Astrocyte of the hippocampus (primary cell): Measurements from ENCODE around the gene ACSS1.

Source experiments
- DNase-seq: peaks from one replicate; pipeline ENCODE4 v3.0.0; 2011; ENCODE audit warnings: low read depth, low spot score

Gene ACSS1

DNA sequence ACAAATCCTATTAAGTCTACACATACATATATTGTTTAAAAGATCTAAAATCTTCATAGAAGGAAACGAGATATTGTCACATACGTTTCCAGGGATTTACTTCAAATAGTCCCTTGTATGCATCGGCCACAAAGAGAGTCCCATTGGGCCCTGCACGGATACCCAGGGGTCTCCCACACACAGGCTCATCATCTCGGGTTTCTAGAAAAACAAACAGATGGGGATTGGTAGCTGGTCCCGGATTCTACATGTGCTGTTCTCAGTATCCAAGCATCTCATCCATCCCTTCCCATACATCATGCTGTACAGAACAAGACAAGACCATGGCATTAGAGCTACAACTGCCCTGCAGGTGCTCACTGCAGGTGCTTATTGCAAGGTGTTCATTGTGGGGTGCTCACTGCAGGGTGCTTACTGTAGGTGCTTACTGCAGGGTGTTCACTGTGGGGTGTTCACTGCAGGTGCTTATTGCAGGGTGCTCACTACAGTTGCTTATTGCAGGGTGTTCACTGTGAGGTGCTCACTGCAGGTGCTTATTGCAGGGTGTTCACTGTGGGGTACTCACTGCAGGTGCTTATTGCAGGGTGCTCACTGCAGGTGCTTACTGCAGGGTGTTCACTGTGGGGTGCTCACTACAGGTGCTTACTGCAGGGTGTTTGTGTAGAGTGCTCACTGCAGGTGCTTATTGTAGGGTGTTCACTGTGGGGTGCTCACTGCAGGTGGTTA lies 86.4 kb downstream of the ACSS1 start:
- no peak for DNase-seq

DNA sequence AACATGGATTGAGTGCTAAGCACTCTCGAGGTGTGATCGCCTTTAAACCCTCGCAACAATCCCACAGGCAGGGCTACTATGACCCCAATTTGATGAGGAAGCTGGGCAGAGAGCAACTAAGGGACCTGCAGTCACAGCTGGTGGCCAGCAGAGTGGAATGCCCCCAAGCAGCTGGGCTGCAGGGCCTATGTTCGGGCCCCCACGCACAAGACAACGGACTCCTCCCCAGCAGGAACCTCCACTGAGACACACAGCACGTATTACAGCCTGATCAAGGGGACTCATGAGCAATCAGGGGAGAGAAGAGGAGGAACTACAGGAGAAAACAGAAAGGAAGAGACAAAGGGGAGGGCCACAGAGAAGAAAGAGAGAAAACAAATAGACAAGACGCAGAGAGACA lies 87.2 kb downstream of the ACSS1 start:
- no peak for DNase-seq

DNA sequence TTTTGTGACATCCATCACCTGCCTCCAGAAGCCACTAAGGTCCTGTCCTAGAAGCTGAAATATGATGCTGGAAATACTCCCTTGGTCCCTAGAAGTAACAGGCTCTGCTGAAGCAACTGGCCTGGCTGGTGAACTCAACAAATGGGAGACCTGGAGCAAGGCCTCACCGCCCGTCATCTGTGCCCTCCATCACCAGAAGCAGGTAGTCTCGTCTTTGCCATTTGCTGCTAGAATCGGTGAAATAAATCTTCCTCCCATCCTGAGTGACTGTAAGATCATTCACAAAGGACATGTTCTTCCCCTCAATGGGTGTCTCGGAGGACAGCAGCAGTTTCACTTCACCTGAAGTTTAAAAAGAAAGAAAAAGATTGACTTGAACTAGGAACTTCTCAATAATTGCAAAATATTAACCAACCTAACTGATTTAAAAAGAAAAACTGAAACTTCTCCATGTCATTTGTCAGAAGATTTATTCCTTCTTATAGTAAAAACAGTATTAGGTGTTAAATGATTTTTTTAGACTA lies 87.8 kb downstream of the ACSS1 start:
- DNase-seq = no peak

DNA sequence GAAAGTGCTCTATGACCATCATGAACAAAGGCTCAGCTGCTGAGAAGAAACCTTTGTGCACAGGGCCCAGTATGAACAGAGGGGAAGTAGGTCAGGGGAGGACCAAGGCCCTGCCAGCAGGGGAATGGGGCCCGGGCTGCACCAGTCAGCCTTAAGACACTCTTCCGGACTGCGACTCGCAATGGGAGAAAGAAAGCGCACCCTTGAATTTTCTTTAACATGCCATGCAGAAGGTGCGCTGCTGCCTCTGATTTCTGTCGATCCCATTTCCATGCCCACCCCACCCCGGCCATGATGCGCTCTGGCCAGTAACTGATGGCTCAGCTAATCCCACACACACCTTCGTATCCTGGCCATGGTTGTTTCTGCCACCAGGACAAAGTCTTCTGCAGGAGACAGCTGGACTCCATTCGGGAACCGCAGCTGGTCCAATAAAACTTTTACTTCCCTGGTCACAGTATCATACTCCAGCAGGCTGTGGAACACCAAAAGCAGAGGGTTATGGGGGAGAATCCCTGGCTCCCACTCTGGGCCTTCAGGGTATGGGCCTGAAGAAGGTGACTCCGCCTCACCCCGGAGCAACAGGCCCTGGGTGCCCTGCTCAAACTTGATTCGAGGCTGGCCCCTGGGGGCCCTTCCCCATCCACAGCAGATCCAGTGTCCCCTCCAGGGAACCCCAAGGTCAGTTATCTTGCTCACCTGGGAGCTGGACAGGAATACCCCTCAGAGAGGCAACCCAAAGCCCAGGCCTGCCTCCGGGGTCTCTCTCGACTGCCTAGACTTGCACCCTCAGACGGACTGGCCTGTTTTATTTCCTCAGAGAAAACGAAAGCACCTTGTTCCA lies 88.5 kb downstream of the ACSS1 start:
- no peak for DNase-seq

DNA sequence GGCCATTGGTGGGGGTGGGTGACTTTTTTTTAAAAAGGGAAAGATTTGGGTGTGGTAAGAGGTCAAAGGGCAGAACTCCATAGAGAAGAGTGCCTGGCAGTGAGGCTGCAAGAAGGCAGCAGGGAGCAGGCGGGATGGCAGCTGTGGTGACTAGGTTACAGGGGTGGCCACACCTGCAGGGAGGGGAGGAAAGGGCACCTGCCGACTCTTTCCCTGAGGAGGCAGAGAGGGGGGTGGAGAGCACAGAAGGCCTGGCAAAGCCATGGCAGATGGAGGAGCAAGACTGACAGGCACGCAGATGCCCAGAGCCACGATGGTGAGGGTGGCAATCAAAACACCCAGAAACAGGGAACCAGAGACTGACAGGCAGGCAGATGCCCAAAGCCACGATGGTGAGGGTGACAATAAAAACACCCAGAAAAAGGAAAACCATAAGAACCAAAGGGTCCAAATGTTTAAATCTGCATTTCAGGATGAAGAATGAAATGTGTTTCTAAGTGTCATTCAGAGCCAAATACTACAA lies 89.6 kb downstream of the ACSS1 start:
- no peak for DNase-seq

DNA sequence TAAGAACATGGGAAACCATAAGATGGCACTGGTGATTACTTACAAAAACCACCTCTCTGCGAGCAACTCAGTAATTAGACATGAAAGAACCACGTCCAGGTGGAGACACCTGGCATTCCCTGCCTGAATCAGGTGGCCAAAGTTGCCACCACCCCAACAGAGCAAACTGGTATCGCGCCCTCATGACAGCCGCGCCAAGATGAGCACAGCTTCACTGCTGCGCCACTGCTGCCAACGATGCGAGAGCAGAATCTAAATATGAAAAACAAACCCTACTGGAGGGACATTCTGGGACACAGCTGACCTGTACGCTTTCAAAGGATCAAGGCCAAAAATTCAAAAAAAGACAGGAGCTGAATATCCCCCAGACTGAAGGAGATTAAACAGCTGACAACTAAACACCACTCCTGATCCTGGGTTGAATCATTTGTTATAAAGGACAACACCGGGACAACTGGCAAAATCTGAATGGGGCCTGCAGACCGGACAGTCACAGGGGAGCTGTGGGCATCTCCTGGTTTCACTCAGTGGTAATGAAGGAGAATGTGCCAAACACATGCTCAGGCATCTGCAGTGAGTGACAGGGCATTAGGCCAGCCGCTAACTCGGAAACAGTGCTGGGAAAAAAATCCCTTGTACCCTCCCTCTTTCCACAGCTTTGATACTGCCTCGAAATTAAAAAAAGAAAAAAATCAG lies 91.5 kb downstream of the ACSS1 start:
- DNase-seq = no peak

DNA sequence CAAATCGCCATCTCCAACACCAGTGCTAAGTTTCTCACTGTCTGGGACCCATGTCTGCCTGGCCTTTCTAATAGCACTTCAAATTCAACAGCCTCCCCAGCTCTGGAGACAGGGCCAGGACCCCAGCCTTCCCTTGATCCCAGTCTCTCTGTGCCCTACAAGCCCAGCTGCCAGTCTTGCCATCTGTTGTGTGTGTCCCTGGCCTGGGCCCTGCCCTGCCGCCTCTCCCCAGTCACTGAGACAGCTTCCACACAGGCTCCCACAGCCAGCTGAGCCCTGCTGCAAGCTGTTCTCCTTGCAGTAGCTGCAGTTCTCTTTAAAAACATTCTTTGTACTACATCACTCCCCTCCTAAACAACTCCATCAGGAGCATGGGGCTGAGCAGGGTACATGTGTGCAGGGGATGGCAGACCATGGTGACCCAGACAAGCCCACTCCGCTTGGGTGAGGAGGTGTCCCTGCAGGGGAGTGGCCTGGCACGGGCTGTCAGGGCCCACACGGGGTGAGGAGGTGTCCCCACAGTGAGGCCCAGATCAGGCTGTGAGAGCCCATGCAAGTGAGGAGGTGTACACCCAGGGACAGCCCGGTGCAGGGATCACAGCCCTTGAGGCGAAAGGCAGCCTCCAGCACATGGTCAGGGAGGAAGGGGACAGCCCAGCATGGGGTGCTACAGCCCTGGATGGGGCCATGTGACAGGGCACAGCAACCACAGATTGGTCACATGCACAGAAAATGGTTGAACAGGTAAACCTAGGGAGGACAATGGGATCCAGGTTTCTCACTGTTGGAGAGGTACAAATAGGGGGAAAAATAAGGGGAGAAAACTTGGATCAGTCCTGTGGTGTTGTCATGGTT lies 92.6 kb downstream of the ACSS1 start:
- no peak for DNase-seq

DNA sequence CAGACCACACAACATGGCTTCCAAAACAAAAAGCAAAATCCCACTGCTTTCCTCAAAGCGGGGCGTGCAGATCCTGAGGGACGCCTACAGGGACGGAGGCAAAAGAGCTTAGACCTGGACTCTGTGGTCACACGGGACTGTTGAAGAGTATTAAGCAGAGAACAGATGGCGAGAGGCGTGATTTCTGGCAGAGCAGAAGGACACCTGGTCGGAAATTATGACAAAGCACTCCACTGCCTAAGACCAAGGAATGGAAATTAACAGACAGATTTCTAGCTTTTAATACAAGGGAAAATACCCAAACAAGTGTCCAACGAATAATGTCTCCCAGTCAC lies 93.5 kb downstream of the ACSS1 start:
- DNase-seq = no peak

DNA sequence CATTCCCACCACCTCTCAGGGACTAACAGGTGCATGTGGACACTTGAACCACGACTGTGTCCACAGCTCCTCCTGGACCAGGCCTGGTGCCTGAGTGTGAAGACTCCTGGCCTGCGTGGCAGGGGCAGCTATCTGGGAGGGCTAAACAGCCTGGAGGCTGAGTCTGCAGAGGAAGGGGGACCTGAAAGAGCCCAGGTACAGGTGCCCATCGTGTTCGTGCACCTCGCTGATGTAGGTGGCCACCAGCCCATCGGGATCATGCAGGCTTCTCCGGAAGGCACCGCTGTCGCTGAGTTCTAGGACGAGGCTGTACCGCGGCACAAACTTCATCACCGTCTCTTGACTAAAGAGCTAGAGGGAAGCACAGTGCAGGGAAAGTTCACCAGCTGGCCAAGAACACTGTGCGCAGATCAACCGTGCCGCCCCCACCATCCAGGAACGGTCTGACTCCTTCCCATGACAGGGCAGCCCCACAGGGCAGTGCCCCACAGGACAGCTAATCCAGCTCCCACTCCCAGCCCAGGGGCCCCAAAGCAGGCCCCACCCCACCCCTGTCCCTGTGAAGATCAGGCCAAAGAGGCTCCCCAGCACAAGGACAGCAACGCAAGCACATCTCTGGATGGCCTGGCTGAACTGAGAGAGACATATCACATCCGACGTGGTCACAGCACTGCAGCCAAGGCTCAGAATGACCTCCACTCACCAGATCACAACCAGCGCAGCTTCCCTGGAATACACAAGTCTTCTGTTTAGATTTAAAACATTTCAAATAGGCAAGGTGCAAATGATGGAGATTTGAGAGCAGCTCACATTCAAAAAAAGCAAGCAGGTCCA lies 94.0 kb downstream of the ACSS1 start:
- no peak for DNase-seq

DNA sequence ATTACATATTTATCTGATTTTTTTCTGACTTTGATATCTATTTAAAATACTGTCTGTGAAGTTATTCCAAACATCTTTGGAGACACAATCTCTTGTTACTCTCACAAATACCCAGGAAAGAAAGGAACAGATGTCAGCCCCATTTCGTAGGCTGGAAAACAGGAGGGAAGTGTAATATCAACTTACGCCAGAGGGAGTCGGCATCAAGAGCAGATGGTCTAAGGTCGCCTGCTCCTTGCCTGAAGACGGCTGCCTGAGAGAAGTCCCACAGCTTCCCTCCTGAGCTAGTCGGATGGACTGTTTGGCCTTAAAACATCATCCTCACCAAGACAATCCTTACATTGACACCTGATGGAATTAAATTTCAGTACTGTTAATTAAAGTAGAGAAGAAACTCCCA lies 95.4 kb downstream of the ACSS1 start:
- no peak for DNase-seq

DNA sequence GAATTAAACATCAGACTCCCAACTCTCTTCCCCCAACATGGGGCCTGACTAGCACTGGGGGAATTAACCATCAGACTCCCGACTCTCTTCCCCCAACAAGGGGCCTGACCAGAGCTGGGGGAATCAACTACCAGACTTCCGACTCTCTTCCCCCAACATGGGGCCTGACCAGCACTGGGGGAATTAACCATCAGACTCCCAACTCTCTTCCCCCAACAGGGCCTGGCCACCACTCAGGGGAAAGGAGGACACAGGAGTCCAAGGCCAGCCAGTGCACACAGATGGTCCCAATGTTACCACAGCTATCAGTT lies 95.8 kb downstream of the ACSS1 start:
- no peak for DNase-seq

DNA sequence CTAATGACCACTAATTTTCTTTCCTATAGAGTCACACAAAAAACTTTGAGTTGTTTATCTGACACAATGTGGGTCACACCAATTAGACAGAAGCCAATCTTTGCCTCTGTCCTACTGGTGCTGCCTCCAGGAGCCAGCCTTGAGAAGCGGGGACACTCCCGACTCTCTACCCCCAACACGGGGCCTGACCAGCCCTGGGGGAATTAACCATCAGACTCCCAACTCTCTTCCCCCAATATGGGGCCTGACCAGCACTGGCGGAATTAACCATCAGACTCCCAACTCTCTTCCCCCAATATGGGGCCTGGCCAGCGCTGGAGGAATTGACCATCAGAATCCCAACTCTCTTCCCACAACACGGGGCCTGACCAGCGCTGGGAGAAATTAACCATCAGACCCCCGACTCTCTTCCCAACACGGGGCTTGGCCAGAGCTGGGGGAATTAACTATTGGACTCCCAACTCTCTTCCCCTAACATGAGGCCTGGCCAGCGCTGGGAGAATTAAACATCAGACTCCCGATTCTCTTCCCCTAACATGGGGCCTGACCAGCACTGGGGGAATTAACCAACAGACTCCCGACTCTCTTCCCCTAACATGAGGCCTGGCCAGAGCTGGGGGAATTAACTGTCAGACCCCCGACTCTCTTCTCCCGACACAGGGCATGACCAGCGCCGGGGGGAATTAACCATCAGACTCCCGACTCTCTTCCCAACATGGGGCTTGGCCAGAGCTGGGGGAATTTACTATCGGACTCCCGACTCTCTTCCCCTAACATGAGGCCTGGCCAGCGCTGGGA lies 96.4 kb downstream of the ACSS1 start:
- no peak for DNase-seq

DNA sequence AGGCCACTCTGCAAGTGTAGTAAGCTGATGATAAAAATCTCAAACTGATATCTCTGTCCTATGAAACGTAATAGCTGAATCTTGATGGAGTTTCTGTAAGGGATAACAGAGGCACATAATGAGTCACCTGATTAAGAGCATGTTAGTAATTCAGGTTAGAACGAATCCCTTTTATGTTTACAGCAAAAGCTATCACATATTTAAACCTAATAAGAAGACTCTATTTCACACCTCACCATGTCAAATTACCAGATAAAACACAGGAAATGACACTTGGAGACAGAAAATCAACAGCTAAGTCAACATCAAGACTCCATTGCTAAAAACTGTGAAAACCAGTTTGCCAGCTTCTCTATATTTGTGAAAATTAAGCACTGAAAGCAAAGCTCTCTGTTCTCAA lies 97.1 kb downstream of the ACSS1 start:
- DNase-seq = no peak

DNA sequence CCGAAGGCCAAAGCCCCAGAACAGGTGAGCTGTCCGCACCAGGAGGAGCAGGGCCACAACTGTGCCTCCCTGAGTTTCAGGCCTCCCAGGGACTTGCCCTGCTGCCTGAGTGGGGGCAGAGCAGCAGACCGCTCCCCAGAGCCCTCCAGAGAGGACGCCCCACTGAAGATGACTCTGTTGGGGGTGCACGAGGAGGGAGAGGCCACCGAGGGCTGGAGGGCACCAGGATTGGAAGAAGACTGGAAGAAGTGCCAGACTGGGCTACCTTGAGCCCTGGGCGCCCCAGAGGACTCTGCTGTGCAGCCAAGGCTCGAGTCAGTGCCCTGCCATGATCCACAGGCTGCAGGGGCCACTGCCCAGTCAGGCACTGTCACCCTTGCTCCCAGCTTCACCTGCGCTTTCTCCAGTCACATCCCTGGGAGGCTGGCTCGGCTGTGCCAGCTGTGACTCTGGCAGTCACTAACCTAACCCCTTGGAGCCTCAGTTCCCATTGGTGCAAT lies 97.6 kb downstream of the ACSS1 start:
- no peak for DNase-seq

DNA sequence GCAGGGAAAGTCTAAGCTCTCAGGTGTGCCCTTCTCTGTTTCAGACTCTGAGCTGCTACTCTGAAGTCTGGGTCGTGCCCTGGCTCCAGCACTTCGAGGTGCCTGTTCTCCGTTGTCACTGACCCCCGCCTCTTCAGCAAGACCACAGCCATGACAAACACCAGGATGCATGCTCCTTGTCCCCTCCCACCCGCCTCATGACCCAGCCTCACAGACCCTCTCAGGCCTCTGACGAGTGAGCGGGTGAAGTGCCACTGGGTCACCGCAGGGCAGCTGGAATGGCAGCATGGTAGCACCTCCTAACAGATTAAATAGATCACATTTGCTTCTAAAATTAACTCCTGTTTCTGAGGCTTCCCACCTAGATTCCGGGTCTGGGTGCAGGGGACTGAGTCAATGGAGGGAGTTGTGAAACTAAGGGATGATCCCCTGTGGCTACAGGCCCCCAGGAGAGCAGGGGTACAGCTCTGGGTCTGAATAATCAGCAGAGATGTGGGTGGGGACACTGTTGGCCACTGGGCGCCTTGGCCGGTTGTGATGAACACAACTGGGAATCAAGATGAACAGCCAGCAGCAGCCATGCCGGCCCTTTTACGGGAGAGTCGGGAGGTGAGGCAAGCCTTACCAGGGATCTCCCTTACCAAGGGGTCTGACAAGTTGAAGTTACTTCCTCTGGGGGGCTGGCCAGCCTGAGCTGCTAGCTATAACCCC lies 98.2 kb downstream of the ACSS1 start:
- DNase-seq = no peak

DNA sequence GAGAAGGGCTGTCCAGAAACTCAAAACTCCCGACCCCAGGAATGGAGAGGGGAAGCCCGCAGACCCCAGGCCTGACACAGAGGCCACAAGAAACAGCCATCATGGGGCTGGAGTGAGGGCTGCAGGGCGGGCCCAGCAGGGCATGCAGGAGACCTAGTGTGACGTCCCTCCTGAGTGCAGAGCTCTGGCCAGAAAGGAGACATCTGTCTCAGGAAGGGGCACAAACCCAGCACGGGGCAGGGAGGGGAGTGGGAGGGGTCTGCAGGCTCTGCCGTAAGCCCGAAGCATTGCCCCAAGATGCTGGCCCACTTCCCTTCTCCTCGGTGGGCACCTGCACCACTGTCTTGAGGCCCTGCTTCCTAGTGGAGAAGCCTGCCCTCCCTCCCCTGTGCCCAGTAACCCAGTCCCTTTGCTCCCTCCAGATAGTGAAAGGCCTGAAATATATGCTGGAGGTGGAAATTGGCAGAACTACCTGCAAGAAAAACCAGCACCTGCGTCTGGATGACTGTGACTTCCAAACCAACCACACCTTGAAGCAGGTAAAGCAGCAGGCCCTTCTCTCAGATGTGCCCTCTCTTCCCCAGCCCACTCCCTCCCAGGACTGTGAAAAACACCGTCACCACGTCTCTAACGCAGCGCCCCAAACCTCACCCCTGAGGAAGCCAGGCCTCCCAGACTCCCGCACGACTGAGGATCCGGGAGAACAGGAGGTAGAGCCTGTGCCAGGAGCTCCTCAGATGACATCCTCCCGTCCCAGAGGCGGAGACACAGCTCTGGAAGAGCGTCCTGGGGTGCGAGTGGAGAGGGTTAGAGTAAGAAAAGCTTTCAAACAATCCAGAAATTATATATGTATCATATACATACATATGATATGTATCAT lies 99.2 kb downstream of the ACSS1 start:
- no peak for DNase-seq

DNA sequence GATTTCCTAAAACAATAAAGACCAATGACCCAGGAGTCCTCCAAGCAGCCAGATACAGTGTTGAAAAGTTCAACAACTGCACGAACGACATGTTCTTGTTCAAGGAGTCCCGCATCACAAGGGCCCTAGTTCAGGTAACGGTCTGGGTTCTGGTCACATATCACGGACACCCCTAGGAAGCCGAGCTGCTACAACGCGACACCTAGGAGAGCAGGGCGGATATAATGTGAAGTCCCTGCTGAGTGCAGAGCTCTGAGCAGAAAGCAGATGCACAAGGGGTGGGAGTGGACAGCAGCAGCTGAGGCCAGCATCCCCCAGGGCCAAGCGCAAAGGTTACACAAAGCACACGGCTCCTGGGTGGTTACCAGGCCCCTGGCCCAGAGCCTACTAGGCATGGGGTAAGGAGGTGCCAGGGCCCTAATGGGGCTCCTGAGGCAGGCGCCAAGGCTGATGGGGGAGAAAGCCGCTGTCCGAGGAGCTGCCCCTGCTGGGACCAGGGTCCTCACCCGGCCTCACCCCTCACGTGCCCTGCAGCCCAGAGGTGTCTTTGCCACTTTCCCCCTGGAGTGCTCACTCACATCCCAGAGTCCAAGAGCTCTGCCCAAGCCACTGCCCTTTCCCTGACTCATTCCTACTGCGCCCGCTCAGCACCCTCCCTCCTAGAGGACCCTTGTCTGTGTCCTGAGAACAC lies 100.5 kb downstream of the ACSS1 start:
- DNase-seq = no peak
